ENCODE measurements around the gene RAB8B. TPM values are rescaled to one million over a fixed set of nuclear protein-coding genes. Genes with fewer than 3 reads are reported as not detected.

RAB8B gene
- total RNA-seq, 2 donors from 2014 or later, result 19.7 to 21.9 TPM

DNA sequence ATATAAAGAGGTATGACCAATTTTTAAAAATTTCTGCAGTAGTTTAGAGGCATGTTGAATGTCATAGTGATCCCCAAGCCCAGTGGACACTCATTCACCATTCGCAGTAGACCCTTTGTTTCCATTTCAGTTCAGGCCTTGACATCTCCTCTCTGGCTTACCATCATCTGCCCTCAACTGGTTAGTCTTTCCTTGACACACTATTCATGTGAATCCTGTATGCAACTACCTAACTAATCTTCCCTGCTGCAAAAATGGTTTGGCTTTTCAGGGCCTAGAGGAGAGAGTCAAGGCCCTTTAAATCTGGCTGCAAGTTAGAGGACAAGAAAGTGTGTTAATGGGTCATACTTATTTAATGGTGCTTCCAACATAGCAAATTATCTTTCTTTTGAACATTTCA lies 98.9 kb downstream of the RAB8B start:
- ATAC-seq, result no peak
- intact Hi-C loops (cut with DNase I), result loop anchor here in 1 of 2 donors (2.0 to 10.0 kb wide), 2 partner anchors 114 to 306 kb away; partner anchors contain the start of gene FBXL22
- DNase-seq, result no peak

DNA sequence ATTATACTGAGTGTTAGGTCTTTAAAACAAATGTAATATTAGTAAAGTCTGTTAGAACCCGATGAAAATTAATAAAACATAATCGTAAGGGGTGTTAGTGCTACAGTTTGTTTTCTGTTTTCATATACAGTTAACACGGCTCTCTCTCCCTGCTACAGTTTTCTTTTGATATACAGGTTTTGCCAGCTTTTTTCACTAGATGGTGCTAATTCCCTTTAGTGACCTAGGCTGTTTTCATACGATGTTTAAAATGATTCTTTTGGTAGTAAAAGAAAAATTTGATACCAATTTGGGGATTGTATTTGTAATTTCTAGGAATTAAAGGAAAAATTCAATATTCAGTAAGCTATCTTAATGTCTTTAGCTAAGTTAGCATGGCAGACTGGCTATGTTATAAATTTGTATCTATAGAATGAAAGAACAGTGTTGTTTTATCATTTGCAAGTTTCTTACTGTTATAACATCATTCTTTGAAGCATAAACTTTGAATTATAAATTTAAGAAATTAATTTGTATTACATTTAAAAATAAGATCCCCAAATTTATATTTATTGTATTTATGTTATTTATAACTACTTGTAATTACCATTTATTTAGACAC lies 99.5 kb downstream of the RAB8B start:
- DNase-seq (no peak), ATAC-seq (peak; percentile 50 to 61)
- intact Hi-C loops (cut with DNase I), result loop anchor here in 1 of 2 donors (2.0 to 10.0 kb wide), 2 partner anchors 114 to 306 kb away; partner anchors contain the start of gene FBXL22

DNA sequence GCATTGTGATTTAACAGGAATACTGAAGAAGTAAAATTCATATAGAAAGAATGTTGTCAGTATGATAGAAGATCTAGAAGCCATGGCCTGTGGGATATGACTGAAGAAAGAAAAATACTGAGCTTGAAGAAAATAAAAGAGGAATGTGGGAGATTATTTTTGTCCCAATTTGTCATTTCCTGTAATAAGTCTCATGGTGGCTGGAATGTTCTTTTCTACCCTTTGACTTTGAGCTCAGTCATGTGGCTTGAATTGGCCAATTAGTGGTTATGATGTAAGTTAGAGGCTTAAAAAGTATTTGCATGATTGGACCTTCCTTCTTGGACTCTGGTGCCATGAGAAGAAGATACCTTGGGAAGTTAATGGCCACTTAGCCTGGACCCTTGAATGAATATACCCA lies 102.1 kb downstream of the RAB8B start:
- no peak for DNase-seq
- intact Hi-C loops (cut with DNase I), result loop anchor here in 1 of 2 donors (5.0 kb wide), 1 partner anchor 111 kb away; no protein-coding TSS in a partner anchor
- peak; percentile 30 to 41 for ATAC-seq

- intact Hi-C loops (cut with DNase I), result loop anchor here in 1 of 2 donors (5.0 kb wide), 1 partner anchor 110 kb away; no protein-coding TSS in a partner anchor
- DNase-seq, result no peak
- ATAC-seq, result no peak
Measured at GRCh38 chr15:63292241-63292640, 102.8 kb downstream of the RAB8B start.

DNA sequence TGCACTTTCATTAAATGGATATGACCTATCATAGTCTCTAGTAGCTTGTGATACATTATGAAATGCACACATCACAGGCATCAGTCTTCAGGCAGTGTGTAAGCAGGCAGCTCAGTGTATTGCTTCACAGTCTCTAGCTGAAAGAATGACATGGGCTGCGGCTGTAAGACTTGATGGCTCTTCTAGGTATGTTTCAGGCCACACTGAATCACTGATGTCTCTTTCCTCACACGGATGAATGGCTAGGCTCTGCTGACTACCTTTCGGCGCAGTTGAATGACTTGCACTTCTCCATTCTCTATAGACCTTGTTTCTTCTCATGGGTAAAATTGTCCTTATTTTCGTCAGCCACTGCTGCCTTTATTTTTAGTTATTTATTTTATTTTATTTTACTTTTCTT lies 103.4 kb downstream of the RAB8B start:
- intact Hi-C loops (cut with DNase I), result loop anchor here in 1 of 2 donors (5.0 kb wide), 1 partner anchor 110 kb away; no protein-coding TSS in a partner anchor
- DNase-seq, result no peak
- no peak for ATAC-seq

DNA sequence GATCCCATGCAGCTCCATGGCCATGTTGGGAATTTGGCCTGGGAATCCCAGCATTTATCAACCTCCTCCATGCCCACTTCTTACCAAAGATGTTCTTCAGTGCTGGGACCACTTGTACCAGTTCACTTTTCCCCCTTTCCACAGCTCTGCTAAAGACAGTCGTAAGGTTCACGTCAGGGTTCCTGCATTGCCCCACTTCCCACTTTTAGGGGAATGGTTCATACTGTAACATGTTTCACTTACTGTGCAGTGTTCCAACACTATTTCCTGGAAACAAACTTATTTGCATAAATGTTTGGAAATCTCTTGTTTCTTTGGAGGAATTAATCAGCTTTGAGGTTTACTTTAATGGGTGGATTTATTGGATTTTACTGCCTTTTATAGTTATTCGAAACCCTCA lies 105.0 kb downstream of the RAB8B start:
- DNase-seq, result no peak
- intact Hi-C loops (cut with DNase I), result loop anchor here in 1 of 2 donors (5.0 kb wide), 1 partner anchor 108 kb away; no protein-coding TSS in a partner anchor
- ATAC-seq, result no peak

DNA sequence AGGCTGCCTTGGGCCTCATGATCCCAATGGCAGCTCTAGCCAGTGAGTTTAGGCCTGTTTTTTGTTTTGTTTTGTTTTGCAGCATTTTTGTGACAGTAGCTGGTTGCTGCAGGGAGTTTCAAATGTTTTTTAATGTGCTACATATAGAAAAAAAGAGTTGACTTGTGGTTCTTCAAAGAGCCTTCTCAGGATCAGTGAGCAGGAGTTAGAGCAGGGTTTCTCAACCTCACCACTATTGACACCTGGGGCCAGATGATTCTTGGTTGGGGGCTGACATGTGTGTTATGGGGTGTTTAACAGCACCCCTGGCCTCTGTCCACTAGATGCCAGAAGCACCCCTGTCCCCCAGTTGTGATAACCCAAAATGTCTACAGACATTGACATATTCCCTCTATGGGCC lies 105.9 kb downstream of the RAB8B start:
- DNase-seq (no peak), ATAC-seq (no peak)
- intact Hi-C loops (cut with DNase I), result no loop called here

DNA sequence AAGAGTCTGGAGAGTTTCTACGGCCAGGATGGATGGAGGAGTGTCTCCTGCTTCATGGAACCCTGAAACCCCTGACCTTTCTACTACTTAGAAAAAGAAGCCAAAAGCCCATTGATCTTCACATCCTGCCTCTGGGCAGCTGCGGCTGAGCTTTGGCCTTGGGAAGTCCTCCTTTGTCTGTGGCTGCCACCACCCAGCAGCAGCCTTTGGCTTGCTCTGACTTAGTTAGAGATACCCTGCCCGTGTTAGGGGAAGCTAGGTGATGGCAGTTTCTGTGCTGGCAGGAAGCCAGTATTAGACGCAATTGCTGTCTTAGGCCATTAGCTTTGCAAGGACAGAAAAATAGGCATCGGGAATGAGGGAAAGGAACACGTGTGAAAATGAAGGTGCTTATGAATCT lies 106.8 kb downstream of the RAB8B start:
- peak in 1 of 2 donors; percentile 65 for ATAC-seq
- DNase-seq, result no peak
- intact Hi-C loops (cut with DNase I), result no loop called here

GRCh38 chr15:63299943-63300575 lies 110.7 kb downstream of the RAB8B start:
- ATAC-seq (no peak), DNase-seq (no peak)
- intact Hi-C loops (cut with DNase I), result no loop called here

- intact Hi-C loops (cut with DNase I), result no loop called here
- DNase-seq (no peak), ATAC-seq (peak in 1 of 2 donors; percentile 31)
Measured at GRCh38 chr15:63301088-63301487, 111.7 kb downstream of the RAB8B start.

DNA sequence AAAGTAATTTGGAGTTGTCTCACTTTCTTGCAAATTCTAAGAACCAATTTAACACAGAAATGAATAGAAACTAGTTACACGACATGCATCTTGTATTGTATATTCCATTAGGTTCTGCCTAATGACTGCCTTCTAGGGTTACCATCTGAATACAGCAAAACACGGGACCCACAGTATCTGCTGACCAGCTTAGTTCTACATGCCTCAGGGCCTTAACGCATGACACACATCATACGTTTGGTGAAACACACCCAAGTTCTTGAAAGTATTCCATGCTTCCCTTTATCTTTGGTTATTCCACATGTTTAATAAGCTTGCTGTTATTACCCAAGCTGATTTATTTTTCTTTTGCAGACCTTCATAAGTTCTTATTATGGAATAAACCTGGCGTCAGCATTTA lies 115.9 kb downstream of the RAB8B start:
- intact Hi-C loops (cut with DNase I), result no loop called here
- ATAC-seq, result no peak

GRCh38 chr15:63306492-63307073 lies 117.2 kb downstream of the RAB8B start:
- DNase-seq (no peak), ATAC-seq (no peak)
- intact Hi-C loops (cut with DNase I), result no loop called here

More for the DNA sequence above, 115.9 kb downstream of the RAB8B start:
- DNase-seq, result no peak

DNA sequence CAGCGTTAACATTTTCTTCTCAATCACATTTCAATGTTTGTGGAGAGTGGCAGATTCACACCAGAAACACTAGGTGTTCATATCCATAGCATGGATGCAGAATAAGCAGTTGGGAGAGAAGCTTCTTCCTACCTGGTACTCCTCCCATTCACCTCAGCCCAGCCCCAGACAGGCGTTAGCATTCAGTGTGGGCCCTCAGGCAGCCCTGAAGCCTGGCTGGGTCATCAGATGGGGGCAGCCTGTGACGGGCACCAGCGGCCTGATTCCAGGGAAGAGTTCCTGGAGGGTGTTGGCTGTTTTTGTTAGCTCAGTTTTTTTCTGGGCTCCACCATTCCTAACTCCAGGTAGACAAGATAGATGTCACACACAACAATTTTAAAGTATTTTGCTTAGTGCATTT lies 119.1 kb downstream of the RAB8B start:
- DNase-seq (no peak), ATAC-seq (no peak)
- intact Hi-C loops (cut with DNase I), result no loop called here

GRCh38 chr15:63308947-63309346 lies 119.5 kb downstream of the RAB8B start:
- no peak for DNase-seq
- intact Hi-C loops (cut with DNase I), result no loop called here
- ATAC-seq, result no peak

DNA sequence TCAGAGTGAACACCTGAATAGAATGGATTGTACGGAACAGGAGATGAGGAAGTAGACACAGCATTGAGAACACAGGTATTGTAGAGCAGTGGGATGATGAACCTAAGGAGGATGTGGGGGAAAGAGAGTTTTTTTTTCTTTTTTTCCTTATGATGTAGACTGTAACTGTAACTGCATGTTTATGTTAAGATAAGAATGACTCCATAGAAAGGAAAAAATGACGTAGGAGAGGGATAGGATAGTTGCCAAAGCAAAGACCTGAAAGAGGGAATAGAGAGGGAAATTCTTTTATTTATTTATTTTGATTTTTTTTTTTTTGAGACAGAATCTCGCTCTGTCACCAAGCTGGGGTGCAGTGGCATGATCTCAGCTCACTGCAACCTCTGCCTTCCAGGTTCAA lies 121.2 kb downstream of the RAB8B start:
- intact Hi-C loops (cut with DNase I), result no loop called here
- no peak for DNase-seq
- ATAC-seq, result no peak

- intact Hi-C loops (cut with DNase I), result no loop called here
- no peak for DNase-seq
- ATAC-seq, result no peak
Measured at GRCh38 chr15:63312286-63312685, 122.9 kb downstream of the RAB8B start.

DNA sequence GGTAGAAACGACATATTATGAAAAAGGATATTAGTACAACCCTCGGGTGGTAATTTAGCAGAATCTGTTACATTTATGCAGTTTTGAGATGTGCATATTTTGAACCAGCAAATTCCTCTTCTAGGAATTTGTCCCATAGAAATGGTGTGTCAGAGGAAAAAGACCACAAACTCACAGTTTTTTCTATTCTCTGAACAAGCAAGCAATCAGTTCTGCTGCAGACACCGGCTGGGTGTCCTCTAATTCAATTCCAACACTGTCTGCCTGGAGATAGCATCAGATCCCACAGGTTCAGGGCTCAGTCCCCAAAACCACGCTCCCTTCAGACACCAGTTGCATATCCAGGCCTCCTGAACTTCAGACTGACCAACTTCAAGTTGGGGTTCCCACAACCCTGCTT lies 124.4 kb downstream of the RAB8B start:
- intact Hi-C loops (cut with DNase I), result no loop called here
- DNase-seq, result no peak
- no peak for ATAC-seq

DNA sequence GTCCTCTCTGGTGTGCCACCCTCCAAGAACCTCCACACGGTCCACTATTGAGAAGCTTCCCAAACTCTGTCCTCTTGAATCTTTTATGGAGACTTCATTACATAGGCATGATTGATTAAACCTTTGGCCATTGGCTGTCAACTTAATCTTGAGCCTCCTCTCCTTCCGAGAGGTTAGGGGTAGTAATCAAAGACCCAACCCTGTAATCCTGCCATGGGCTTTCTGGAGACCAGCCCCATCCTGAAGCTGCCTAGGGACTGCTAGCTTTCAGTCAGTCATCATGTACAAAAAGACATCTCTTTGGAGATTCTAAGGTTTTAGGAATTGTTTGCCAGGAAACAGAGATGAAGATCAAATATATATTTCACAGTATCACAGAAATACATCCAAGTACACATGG lies 125.0 kb downstream of the RAB8B start:
- no peak for DNase-seq
- intact Hi-C loops (cut with DNase I), result no loop called here
- ATAC-seq, result no peak
